Muscle layer of colon (tissue), 2 donors: Measurements from ENCODE around the gene KCNIP1.

Experiments used
- H3K27ac ChIP-seq: one replicate; pipeline ENCODE4 v1.7.0; 2013; ENCODE audit warnings: low read depth, mild to moderate bottlenecking, low read length, moderate library complexity
- H3K27me3 ChIP-seq, 2 donors: one replicate each; pipeline ENCODE4 v1.7.0; 2013; ENCODE audit warnings: low read length in 2 of 2, mild to moderate bottlenecking in 2 of 2; ENCODE audit not compliant: insufficient read depth in 2 of 2, control insufficient read depth in 1 of 2
- H3K36me3 ChIP-seq: one replicate; pipeline ENCODE4 v1.7.0; 2013; ENCODE audit warnings: mild to moderate bottlenecking, low read length; ENCODE audit not compliant: insufficient read depth
- H3K4me1 ChIP-seq: one replicate; pipeline ENCODE4 v1.7.0; 2013; ENCODE audit warnings: mild to moderate bottlenecking, low read length; ENCODE audit not compliant: insufficient read depth
- H3K4me3 ChIP-seq, 2 donors: one replicate each; pipeline ENCODE4 v1.7.0; 2013; ENCODE audit warnings: low read length in 2 of 2, low read depth in 1 of 2, mild to moderate bottlenecking in 1 of 2, moderate library complexity in 1 of 2
- H3K9ac ChIP-seq: one replicate; pipeline ENCODE4 v1.7.0; 2013; ENCODE audit warnings: low read length
- H3K9me3 ChIP-seq: one replicate; pipeline ENCODE4 v1.7.0; 2013; ENCODE audit warnings: mild to moderate bottlenecking, low read length
- donor health status: abdominal sarcoma.
- donor health status: Adenocarcinoma of cecum.

The KCNIP1 gene

DNA sequence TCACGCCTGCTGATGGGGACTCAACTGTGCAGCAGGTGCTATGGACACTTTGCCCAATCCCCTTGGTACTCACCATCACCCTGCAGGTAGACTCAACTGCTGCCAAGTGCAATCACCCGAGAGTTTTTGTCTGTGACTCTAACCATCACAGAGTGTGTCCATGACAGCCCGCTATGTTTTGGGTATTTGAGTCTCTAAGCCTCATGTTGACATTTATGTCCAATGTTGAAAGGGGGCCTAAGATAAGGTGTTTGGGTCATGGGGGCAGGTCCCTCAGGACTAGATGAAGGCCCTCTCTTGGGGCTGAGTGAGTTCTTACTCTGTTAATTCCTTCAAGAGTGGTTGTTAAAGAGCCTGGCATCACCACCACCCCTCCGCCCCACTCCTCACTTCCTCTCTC lies 235.6 kb downstream of the KCNIP1 start:
- H3K4me3 ChIP-seq: no peak overlapping the region
- no peaks in the 10 kb centered on the region for H3K36me3 ChIP-seq
- H3K27ac ChIP-seq: no peak overlapping the region
- no peak overlapping the region for H3K9ac ChIP-seq
- H3K4me1 ChIP-seq: peaks cover 5% of the 10 kb centered on the region
- no peaks in the 10 kb centered on the region for H3K27me3 ChIP-seq
- H3K9me3 ChIP-seq: peaks cover 5% of the 10 kb centered on the region

DNA sequence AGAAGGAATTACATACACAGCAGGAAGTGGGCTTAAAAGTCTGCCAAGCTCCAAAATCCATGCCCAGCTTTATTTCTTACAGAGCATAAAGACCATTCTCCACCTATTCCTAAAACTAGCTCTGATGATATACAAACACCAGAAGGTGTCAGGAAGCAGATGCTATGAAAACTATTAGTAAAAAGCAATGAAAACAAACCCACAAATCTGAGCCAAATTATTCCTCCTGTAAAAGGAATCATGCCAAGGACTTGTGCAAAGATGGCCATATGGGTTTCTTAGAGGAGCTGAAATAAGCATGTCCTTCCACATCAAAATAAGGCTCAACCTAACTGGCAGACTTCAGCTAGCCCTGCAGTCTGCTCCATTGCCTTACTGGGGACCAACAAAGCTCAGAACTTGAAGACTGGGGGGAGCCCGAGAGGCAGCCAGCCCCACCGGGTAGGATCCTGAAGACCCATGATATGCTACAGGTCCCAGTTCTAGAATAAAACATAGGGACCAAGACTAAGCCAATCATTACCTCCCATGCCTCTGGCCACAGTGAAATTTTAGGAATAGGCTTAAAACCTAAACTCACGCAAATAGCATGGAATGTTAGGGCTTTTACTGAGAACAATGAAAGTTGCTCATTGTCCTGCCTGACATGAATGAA lies 236.9 kb downstream of the KCNIP1 start:
- Histone ChIP-seq H3K27ac (no peak overlapping the region), H3K4me3 (no peak overlapping the region), H3K36me3 (no peaks in the 10 kb centered on the region), H3K9ac (no peak overlapping the region), H3K27me3 (peaks cover 0 to 5% of the 10 kb centered on the region in 2 donors), H3K4me1 (peaks cover 10% of the 10 kb centered on the region), H3K9me3 (no peaks in the 10 kb centered on the region)

DNA sequence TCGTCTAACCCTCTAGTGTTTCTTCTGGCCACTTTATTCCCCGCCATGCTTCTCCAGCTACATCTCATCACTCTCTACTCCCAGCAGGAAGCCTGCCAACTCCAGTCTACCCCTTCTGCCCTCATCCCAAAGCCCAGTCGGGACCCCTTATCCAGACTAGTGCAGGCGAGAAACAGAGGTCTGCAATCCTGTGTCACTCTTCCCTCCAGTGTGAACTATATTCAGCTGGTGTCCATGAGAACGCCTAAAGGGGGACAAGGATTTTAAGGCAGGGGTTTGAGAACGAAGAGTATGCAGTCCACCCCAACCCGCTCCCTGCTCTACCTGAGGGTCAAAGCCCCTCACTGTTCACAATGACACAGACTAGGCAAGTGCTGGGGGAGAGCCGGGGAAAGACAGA lies 238.0 kb downstream of the KCNIP1 start:
- Histone ChIP-seq H3K9me3 (no peaks in the 10 kb centered on the region), H3K27ac (no peak overlapping the region), H3K27me3 (peaks cover 0 to 5% of the 10 kb centered on the region in 2 donors), H3K4me3 (no peak overlapping the region), H3K36me3 (no peaks in the 10 kb centered on the region), H3K9ac (no peak overlapping the region), H3K4me1 (peaks cover 14% of the 10 kb centered on the region)

DNA sequence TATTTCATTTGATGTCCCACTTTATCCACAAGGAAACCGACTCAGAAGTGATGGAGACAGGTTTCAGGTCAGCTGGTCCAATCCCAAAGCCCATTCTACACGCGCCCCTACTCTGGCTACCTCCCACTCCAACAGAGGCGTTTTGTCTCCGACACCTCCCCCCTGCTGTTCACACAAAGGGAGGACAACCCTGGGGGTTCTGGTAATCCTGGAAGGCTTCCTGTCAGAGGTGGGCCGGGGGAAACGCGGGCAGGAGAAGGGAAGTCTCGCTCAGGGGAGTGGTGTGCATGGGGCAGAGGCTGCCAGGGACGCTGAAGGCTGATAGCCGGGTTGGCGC lies 240.0 kb downstream of the KCNIP1 start:
- H3K9ac ChIP-seq: no peak overlapping the region
- H3K4me3 ChIP-seq: no peak overlapping the region
- no peak overlapping the region for H3K27ac ChIP-seq
- no peaks in the 10 kb centered on the region for H3K9me3 ChIP-seq
- H3K4me1 ChIP-seq: peaks cover 14% of the 10 kb centered on the region
- peaks cover 0 to 5% of the 10 kb centered on the region in 2 donors for H3K27me3 ChIP-seq
- H3K36me3 ChIP-seq: no peaks in the 10 kb centered on the region

DNA sequence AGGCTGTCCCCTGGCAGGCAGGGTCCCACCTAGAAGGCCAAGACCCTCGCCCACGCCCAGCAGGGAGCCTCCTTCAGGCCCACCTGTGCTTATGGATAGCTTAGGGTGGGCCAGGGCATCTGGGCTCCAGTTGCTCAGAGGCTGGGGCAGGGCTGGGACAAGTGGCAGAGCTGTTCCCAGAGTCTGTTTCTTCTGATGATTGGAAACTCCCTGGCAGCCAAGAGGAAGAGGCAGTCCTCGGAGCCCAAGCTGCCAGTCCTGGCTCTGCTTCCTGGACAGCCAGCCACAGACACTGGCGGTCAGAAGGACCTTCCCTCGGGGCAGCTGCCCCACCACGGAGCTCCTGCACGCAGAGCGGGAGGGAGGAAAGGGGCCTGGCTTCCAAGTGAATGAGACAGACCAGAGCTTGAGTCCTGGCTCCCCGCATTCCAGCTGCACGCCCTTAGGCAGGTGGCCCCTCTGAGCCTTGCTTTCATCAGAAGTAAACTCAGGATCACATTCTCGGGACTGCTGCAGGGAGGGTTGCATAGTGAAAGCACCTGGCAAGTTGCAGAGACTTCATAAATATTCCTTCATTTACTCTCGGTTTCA lies 241.8 kb downstream of the KCNIP1 start:
- H3K4me1 ChIP-seq: peaks cover 14% of the 10 kb centered on the region
- H3K4me3 ChIP-seq: no peak overlapping the region
- no peak overlapping the region for H3K9ac ChIP-seq
- peaks cover 0 to 12% of the 10 kb centered on the region in 2 donors for H3K27me3 ChIP-seq
- H3K27ac ChIP-seq: no peak overlapping the region
- H3K36me3 ChIP-seq: no peaks in the 10 kb centered on the region
- no peaks in the 10 kb centered on the region for H3K9me3 ChIP-seq

DNA sequence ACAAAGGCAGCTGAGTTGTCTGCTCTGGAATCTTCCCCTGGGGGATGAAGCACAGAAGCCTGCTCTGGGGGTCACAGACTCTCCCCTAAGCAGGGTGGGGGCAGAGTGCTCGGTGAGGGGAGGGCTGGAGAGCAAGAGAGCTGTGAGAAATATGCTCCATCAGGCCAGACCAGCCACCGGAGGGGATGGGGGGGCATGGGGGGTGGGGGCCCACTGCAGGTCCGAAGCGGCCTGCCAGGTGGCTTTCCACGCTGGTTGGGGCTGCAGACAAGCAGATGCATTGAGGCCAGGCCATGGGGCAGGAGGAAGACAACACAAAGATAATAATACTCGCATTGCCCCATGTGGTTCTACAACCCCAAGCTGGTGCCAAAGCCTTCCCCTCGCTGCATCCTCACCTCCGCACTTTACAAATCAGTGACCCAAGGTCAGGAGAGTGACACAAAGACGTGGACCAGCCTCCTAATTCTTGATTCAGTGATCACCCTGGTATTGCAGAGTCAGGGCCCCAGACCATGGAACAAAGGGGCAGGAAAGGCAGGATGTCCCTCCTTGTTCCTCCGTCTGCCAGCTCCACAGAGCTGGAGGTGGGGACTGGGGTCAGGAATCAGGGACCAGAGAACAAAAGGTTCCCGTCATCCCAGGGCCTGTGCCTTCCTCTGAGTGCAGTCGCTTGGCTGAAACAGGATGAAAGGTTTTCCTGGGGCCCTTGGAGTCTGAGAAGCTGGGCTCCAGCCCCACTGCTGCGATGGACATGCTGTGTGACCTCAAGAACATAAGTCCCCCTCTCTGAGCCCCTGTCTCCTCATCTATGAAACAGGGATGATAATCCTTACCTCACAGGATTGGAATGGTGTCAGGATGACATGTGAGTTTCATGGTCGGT lies 242.5 kb downstream of the KCNIP1 start:
- Histone ChIP-seq H3K4me3 (no peak overlapping the region), H3K36me3 (no peaks in the 10 kb centered on the region), H3K27me3 (peaks cover 0 to 15% of the 10 kb centered on the region in 2 donors), H3K4me1 (peaks cover 14% of the 10 kb centered on the region), H3K9me3 (no peaks in the 10 kb centered on the region), H3K27ac (no peak overlapping the region), H3K9ac (no peak overlapping the region)

DNA sequence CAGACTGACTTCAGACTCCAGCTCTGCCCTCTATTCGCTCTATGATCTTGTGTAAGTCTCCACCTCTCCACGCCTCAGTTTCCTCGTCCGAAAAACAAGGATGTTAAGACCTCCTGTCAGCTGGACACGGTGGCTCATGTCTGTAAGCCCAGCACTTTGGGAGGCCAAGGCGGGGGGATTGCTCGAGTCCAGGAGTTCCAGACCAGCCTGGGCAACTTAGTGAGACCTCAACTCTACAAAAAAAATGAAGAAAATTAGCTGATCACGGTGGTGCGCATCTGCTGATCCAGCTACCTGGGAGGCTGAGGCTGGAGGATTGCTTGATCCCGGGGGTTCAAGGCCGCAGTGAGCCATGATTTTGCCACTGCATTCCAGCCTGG lies 243.1 kb downstream of the KCNIP1 start:
- H3K9ac ChIP-seq: no peak overlapping the region
- H3K27ac ChIP-seq: no peak overlapping the region

DNA sequence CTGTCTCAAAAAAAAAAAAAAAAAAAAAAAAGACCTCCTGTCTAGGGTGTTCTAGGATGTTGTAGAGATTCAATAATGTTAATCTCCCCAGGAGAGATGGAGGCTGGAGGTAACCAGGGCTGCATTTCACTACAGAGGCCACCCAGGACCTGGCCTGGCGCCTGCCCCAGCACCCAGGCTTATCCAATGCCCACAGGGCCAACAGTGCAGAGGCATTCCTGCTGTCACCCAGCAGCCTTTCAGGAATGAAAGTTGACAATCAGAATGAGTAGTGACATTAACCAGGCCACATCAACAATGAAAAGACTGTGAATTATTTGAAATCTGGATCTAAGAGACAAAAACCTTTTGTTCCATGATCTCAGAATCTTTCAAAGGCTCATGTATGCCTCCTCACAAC lies 243.5 kb downstream of the KCNIP1 start:
- Histone ChIP-seq H3K9ac (no peak overlapping the region), H3K9me3 (no peaks in the 10 kb centered on the region), H3K27me3 (peaks cover 0 to 20% of the 10 kb centered on the region in 2 donors), H3K36me3 (no peaks in the 10 kb centered on the region), H3K4me3 (no peak overlapping the region), H3K4me1 (peaks cover 14% of the 10 kb centered on the region), H3K27ac (no peak overlapping the region)

More for the DNA sequence above, 243.1 kb downstream of the KCNIP1 start:
- Histone ChIP-seq H3K4me1 (peaks cover 14% of the 10 kb centered on the region), H3K36me3 (no peaks in the 10 kb centered on the region), H3K27me3 (peaks cover 0 to 17% of the 10 kb centered on the region in 2 donors), H3K4me3 (no peak overlapping the region), H3K9me3 (no peaks in the 10 kb centered on the region)

DNA sequence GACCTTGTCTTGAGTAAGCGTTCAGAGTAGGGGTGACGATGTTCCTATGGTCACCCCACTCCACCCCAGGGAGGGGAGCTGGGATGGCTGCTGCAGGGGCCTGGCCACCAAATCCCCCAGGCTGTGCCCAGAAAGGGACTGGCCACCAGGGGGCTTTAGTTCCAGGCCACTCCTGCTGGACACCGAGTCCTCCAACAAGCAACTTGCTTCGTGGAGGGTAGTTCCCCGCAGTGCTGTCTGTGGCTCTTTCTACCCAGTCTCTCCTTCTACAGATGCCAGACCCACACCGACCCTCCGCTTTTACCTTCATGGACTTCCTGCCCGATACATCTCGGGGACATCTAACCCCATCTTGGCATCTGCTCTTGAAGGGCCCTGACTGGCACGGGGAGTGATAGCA lies 244.0 kb downstream of the KCNIP1 start:
- H3K4me3 ChIP-seq: no peak overlapping the region
- H3K36me3 ChIP-seq: no peaks in the 10 kb centered on the region
- H3K9me3 ChIP-seq: no peaks in the 10 kb centered on the region
- peaks cover 14% of the 10 kb centered on the region for H3K4me1 ChIP-seq
- no peak overlapping the region for H3K9ac ChIP-seq
- H3K27me3 ChIP-seq: peaks cover 0 to 22% of the 10 kb centered on the region in 2 donors
- no peak overlapping the region for H3K27ac ChIP-seq

DNA sequence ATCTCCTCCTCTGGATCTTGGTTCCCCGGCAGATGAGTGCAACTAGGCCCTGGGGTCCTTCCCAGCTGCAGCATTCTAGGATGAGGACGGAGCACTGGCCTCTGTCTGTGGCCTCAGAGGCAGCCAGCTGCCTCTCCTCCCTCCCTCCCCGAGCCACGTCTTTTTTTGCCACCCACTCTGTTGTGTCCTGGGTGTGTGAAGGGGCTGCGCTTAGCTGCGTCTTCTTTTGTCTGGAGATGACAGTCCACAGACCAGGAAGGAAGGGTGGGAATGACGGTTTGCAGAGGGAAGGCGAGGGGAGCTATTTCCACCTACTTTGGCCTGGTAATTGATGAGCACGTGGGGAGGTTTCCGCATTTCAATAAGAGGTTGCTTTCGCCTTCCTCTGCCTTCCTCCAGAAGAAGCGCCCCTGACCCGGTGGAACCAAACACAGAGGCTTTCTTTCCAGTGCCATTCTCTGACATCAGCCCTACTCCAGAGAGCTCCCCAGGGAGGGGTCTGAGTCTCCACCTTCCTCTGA lies 245.2 kb downstream of the KCNIP1 start:
- H3K9ac ChIP-seq: no peak overlapping the region
- H3K36me3 ChIP-seq: no peaks in the 10 kb centered on the region
- peaks cover 13% of the 10 kb centered on the region for H3K4me1 ChIP-seq
- no peak overlapping the region for H3K4me3 ChIP-seq
- peaks cover 0 to 22% of the 10 kb centered on the region in 2 donors for H3K27me3 ChIP-seq
- no peak overlapping the region for H3K27ac ChIP-seq
- no peaks in the 10 kb centered on the region for H3K9me3 ChIP-seq

DNA sequence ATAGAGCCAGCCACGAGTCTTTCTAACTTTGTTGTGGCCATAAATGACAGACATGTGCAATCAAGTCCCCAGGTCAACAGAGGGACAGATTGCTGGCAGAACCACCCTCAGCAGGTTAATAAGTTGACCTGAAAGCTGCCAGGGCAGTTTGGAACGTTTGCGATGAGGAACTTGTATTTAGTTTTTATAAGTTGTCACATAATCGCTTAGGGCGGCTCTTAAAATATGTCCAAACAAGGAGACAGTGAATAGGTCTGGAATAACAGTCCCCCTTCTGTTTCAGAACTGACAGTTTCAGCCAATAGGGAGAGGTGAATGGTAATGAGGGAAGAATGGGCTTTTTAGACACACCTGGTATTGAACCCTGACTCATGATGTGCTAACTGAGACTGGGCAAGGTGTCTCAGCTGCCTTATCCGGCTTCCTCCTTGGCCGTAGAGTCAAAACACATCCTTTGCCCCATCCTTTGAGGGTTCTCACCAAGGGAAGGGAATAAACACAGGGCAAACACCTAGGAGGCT lies 246.2 kb downstream of the KCNIP1 start:
- no peak overlapping the region for H3K9ac ChIP-seq
- H3K4me1 ChIP-seq: peaks cover 9% of the 10 kb centered on the region
- no peaks in the 10 kb centered on the region for H3K9me3 ChIP-seq
- peaks cover 0 to 22% of the 10 kb centered on the region in 2 donors for H3K27me3 ChIP-seq
- no peaks in the 10 kb centered on the region for H3K36me3 ChIP-seq
- H3K4me3 ChIP-seq: no peak overlapping the region
- no peak overlapping the region for H3K27ac ChIP-seq
